HUES64 (cell line): Measurements from ENCODE around the gene CXCL16. TPM values are rescaled to one million over a fixed set of nuclear protein-coding genes. Genes with fewer than 3 reads are reported as not detected.
A peak's percentile ranks its signal among the peaks of the same experiment; 100 is the strongest.

Experiments
- H3K27ac ChIP-seq: 2 replicates; pipeline ENCODE4 v1.7.0; 2013; ENCODE audit warnings: low read depth, low read length, inconsistent platforms
- H3K27me3 ChIP-seq: 2 replicates; pipeline ENCODE4 v1.6.1; 2013; ENCODE audit warnings: mild to moderate bottlenecking, low read length; ENCODE audit not compliant: insufficient read depth
- H3K36me3 ChIP-seq: 2 replicates; pipeline ENCODE4 v1.6.1; 2013; ENCODE audit warnings: mild to moderate bottlenecking, low read length; ENCODE audit not compliant: insufficient read depth
- H3K4me1 ChIP-seq: 2 replicates; pipeline ENCODE4 v1.6.1; 2013; ENCODE audit warnings: mild to moderate bottlenecking, low read length, moderate library complexity; ENCODE audit not compliant: insufficient read depth
- H3K4me3 ChIP-seq: 2 replicates; pipeline ENCODE4 v1.5.1; 2013; ENCODE audit warnings: mild to moderate bottlenecking, low read length, moderate library complexity
- H3K9ac ChIP-seq: 2 replicates; pipeline ENCODE4 v1.6.1; 2013; ENCODE audit warnings: mild to moderate bottlenecking, low read depth, low read length
- H3K9me3 ChIP-seq: 2 replicates; pipeline ENCODE4 v1.6.1; 2013; ENCODE audit warnings: low read depth, low read length; ENCODE audit not compliant: insufficient read depth
- WGBS: fragments of 150-250, 120-280 bp; methylation state at CpG from one replicate; pipeline ENCODE4 v1.1.7; 2013; ENCODE audit warnings: missing lambda C conversion rate; 5-methylcytosine and 5-hydroxymethylcytosine counted together
- polyA plus RNA-seq, 2 experiments: library from polyadenylated mRNA; stranded (reverse); fragments of 50-300 nt; gene quantifications; one replicate each; pipeline ENCODE4 v1.2.3, GENCODE V29; 2013

The CXCL16 gene
- polyA plus RNA-seq (2013, experiment 1 of 2) = 0.75 TPM
- polyA plus RNA-seq (2013, experiment 2 of 2) = 1.5 TPM

- H3K27me3 ChIP-seq = peaks cover 92% of the 10 kb centered on the region
- no peaks in the 10 kb centered on the region for H3K36me3 ChIP-seq
- no peaks in the 10 kb centered on the region for H3K9me3 ChIP-seq
- peak within 1 kb of the TSS; percentile 49; the same call in 1 of the 2 replicates for H3K9ac ChIP-seq
- no peak within 1 kb of the TSS for H3K27ac ChIP-seq
- peak within 1 kb of the TSS; percentile 56 for H3K4me3 ChIP-seq
- no peaks in the 10 kb centered on the region for H3K4me1 ChIP-seq
- WGBS = 1% methylated on average over 100 of the region's 100 CpGs
Measured at GRCh38 chr17:4739122-4740024, at the start of gene CXCL16, which contains the start of gene ZMYND15. Gene CXCL16 (minus strand): TSS chr17:4739928. CDS start chr17:4739339, 589 bp downstream. Gene ZMYND15 (plus strand): TSS chr17:4739833. CDS start chr17:4740549, 716 bp downstream.

- Histone ChIP-seq H3K9ac (peak within 1 kb of the TSS; percentile 64), H3K27ac (no peak within 1 kb of the TSS; the same call in 1 of the 2 replicates), H3K27me3 (peaks cover 84% of the 10 kb centered on the region), H3K36me3 (no peaks in the 10 kb centered on the region), H3K4me1 (peaks cover 14% of the 10 kb centered on the region), H3K4me3 (peak within 1 kb of the TSS; percentile 65), H3K9me3 (no peaks in the 10 kb centered on the region)
- WGBS = 6% methylated on average over 62 of the region's 62 CpGs
Measured at GRCh38 chr17:4788807-4789700, 49.3 kb upstream of the CXCL16 start, which contains the start of gene GLTPD2. Gene GLTPD2 (plus strand): TSS chr17:4788964. CDS start chr17:4789012, 48 bp downstream.

GRCh38 chr17:4788159-4788806 lies 48.6 kb upstream of the CXCL16 start:
- H3K9ac ChIP-seq = no peak overlapping the region

GRCh38 chr17:4786516-4786915 lies 46.8 kb upstream of the CXCL16 start:
- H3K27me3 ChIP-seq = peaks cover 89% of the 10 kb centered on the region
- WGBS = 54% methylated on average over 3 of the region's 6 CpGs
- H3K27ac ChIP-seq = no peak overlapping the region
- no peaks in the 10 kb centered on the region for H3K36me3 ChIP-seq
- H3K4me3 ChIP-seq = no peak overlapping the region
- no peaks in the 10 kb centered on the region for H3K9me3 ChIP-seq
- no peak overlapping the region for H3K9ac ChIP-seq
- peaks cover 14% of the 10 kb centered on the region for H3K4me1 ChIP-seq

More at GRCh38 chr17:4788159-4788806, 48.6 kb upstream of the CXCL16 start:
- H3K27ac ChIP-seq = no peak overlapping the region
- no peaks in the 10 kb centered on the region for H3K9me3 ChIP-seq
- peak overlapping the region; percentile 65 for H3K4me3 ChIP-seq
- peaks cover 92% of the 10 kb centered on the region for H3K27me3 ChIP-seq
- no peaks in the 10 kb centered on the region for H3K36me3 ChIP-seq
- WGBS = 90% methylated on average over 13 of the region's 14 CpGs
- peaks cover 14% of the 10 kb centered on the region for H3K4me1 ChIP-seq

- Histone ChIP-seq H3K4me3 (no peak within 1 kb of the TSS), H3K9me3 (no peaks in the 10 kb centered on the region), H3K27me3 (peaks cover 85% of the 10 kb centered on the region), H3K27ac (no peak within 1 kb of the TSS; the same call in 1 of the 2 replicates), H3K36me3 (no peaks in the 10 kb centered on the region), H3K9ac (no peak within 1 kb of the TSS; the same call in 1 of the 2 replicates), H3K4me1 (peaks cover 14% of the 10 kb centered on the region)
- 60% methylated on average over 22 of the region's 24 CpGs for WGBS
Measured at GRCh38 chr17:4786106-4786511, 46.4 kb upstream of the CXCL16 start, which contains the start of gene VMO1. Gene VMO1 (minus strand): TSS chr17:4786364. CDS start chr17:4786352, 12 bp downstream.

GRCh38 chr17:4785311-4786105 lies 45.8 kb upstream of the CXCL16 start:
- WGBS = 73% methylated on average over 61 of the region's 61 CpGs
- peaks cover 79% of the 10 kb centered on the region for H3K27me3 ChIP-seq
- no peak overlapping the region; the same call in 1 of the 2 replicates for H3K9ac ChIP-seq
- H3K27ac ChIP-seq = no peak overlapping the region
- H3K9me3 ChIP-seq = no peaks in the 10 kb centered on the region
- peaks cover 14% of the 10 kb centered on the region for H3K4me1 ChIP-seq
- no peak overlapping the region for H3K4me3 ChIP-seq
- H3K36me3 ChIP-seq = no peaks in the 10 kb centered on the region

GRCh38 chr17:4782652-4783051 lies 42.9 kb upstream of the CXCL16 start:
- Histone ChIP-seq H3K27ac (no peak overlapping the region), H3K4me3 (no peak overlapping the region), H3K9ac (no peak overlapping the region), H3K4me1 (peaks cover 9% of the 10 kb centered on the region; the same call in 1 of the 2 replicates), H3K36me3 (no peaks in the 10 kb centered on the region), H3K9me3 (no peaks in the 10 kb centered on the region), H3K27me3 (peaks cover 53% of the 10 kb centered on the region)
- 66% methylated on average over 28 of the region's 28 CpGs for WGBS

- H3K36me3 ChIP-seq = no peaks in the 10 kb centered on the region
- no peaks in the 10 kb centered on the region for H3K9me3 ChIP-seq
- peaks cover 32% of the 10 kb centered on the region for H3K27me3 ChIP-seq
- H3K9ac ChIP-seq = no peak overlapping the region
- no peak overlapping the region for H3K4me3 ChIP-seq
- no peaks in the 10 kb centered on the region for H3K4me1 ChIP-seq
- no peak overlapping the region for H3K27ac ChIP-seq
- WGBS = 86% methylated on average over 11 of the region's 11 CpGs
Measured at GRCh38 chr17:4780325-4780955, 40.7 kb upstream of the CXCL16 start.

- no peak overlapping the region for H3K9ac ChIP-seq
- H3K4me3 ChIP-seq = no peak overlapping the region
- H3K4me1 ChIP-seq = no peaks in the 10 kb centered on the region
- H3K36me3 ChIP-seq = no peaks in the 10 kb centered on the region
- 89% methylated on average over 9 of the region's 9 CpGs for WGBS
- H3K27ac ChIP-seq = no peak overlapping the region
- H3K27me3 ChIP-seq = peaks cover 11% of the 10 kb centered on the region
- H3K9me3 ChIP-seq = no peaks in the 10 kb centered on the region
Measured at GRCh38 chr17:4777969-4778760, 38.4 kb upstream of the CXCL16 start.
